ENCODE results near the gene SPINK4.

Gene SPINK4

DNA sequence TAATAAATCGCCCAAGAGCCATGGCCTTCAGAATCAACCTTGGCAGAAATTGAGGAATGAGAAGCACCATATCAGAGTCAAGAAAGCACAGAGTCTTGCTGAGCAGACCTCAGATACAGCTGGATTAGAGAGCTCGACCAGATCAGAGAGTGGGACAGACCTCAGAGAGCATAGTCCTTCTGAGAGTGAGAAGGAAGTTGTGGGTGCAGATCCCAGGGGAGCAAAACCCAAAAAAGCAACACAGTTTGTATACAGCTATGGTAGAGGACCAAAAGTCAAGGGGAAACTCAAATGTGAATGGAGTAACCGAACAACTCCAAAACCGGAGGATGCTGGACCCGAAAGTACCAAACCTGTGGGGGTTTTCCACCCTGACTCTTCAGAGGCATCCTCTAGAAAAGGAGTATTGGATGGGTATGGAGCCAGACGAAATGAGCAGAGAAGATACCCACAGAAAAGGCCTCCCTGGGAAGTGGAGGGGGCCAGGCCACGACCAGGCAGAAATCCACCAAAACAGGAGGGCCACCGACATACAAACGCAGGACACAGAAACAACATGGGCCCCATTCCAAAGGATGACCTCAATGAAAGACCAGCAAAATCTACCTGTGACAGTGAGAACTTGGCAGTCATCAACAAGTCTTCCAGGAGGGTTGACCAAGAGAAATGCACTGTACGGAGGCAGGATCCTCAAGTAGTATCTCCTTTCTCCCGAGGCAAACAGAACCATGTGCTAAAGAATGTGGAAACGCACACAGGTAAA is 54.9 kb downstream of the SPINK4 start:
- no peak for DNase-seq

DNA sequence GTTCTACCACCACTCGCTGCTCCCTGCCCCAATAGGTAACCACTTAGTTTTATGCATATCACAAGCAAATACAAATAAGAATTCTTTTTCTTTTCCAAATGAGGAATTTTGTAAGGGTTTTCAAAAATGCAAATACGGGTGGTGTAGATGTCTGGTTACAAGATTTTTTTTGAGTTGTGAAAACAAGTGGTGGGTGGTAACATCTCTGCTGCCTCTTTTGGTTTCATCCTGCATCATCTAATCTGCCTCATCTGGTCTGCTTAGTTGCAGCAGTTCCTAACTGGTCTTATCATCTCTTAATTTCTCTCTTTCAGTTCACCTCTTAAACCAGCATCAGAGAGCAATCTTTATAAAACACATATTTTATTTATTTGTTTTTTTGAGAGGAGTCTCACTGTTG is 55.6 kb downstream of the SPINK4 start:
- DNase-seq = no peak

GRCh38 chr9:33297432-33297831 is 57.5 kb downstream of the SPINK4 start:
- peak; percentile 36 for DNase-seq

Data from NCI-H2171 (cell line).